Heart right ventricle (tissue), 16 donors: ENCODE measurements around the gene CLCN6. TPM values are rescaled to one million over a fixed set of nuclear protein-coding genes. Genes with fewer than 3 reads are reported as not detected.

Experiments
- ATAC-seq, 8 donors: fragments of 200-7000 bp; cut with Tn5 transposase; one replicate each; pipeline ENCODE4 v1.9.1; 2020; ENCODE audit warnings: mild to moderate bottlenecking in 8 of 8, moderate library complexity in 8 of 8, moderate number of reproducible peaks in 1 of 8
- DNase-seq, 2 donors: peaks; one replicate each; pipeline ENCODE4 v3.0.0-alpha.2; 2020
- H3K27ac ChIP-seq, 10 donors: fragments of 200-600 bp; sonication (generic) in 2 of 10; one replicate each; pipeline versions ENCODE4 v1.5.0 to v1.8.0; 2020 to 2022; ENCODE audit warnings: mild to moderate bottlenecking in 3 of 10
- H3K27me3 ChIP-seq, 7 donors: fragments of 200-600 bp; one replicate each; pipeline ENCODE4 v1.8.0; 2021 to 2022; ENCODE audit warnings: mild to moderate bottlenecking in 2 of 7
- H3K36me3 ChIP-seq, 9 donors: fragments of 200-600 bp; sonication (generic) in 1 of 9; one replicate each; pipeline versions ENCODE4 v1.5.0 to v1.8.0; 2020 to 2022; ENCODE audit warnings: mild to moderate bottlenecking in 2 of 9
- H3K4me1 ChIP-seq, 9 donors: fragments of 200-600 bp; sonication (generic) in 1 of 9; one replicate each; pipeline versions ENCODE4 v1.5.0 to v1.8.0; 2020 to 2022; ENCODE audit warnings: mild to moderate bottlenecking in 4 of 9
- H3K4me3 ChIP-seq, 10 donors: fragments of 200-600 bp; sonication (generic) in 2 of 10; one replicate each; pipeline versions ENCODE4 v1.5.0 to v1.8.0; 2020 to 2022; ENCODE audit warnings: mild to moderate bottlenecking in 7 of 10, moderate library complexity in 2 of 10
- H3K9me3 ChIP-seq, 11 donors: fragments of 200-600 bp in 10 of 11; sonication (generic) in 2 of 11; one replicate each; pipeline versions ENCODE4 v1.5.0 to v1.8.0; 2013 to 2022; ENCODE audit warnings: mild to moderate bottlenecking in 2 of 11, control low read depth in 1 of 11, moderate library complexity in 1 of 11
- WGBS, 2 donors: extraction: QIAGEN DNeasy Blood & Tissue Kit; methylation state at CpG; one replicate each; pipeline ENCODE4 v1.1.7; 2013; ENCODE audit warnings: inconsistent platforms in 1 of 2; 5-methylcytosine and 5-hydroxymethylcytosine counted together
- intact Hi-C, 10 donors: fragments of 100-400 bp; cut with DNase I; formaldehyde crosslinking; loops; one replicate each; pipeline versions ENCODE4 v1.11.1 to v1.14.2; 2022
- polyA plus RNA-seq, 2 donors: library from polyadenylated mRNA; stranded (reverse); fragments of 200-250 nt; gene quantifications; one replicate each; pipeline ENCODE4 v1.2.3, GENCODE V29; 2013
- total RNA-seq, 10 donors: library from RNA; stranded (reverse); fragmentation: NEBNext Ultra II Directional in 3 of 10; extraction: Animal tissue kit (Norgen Biotek cat#: 25700) in 3 of 10; gene quantifications; one replicate each; pipeline versions ENCODE4 v1.2.1 to v1.2.4, GENCODE V29; 2021 to 2023
- TF ChIP-seq, protein P1 (sequence below), 9 donors: fragments of 200-600 bp; sonication (generic) in 2 of 9; IDR thresholded peaks; one replicate each; pipeline versions ENCODE4 v1.5.0 to v1.8.0; 2021 to 2022; ENCODE audit warnings: antibody characterized with exemption in 9 of 9, mild to moderate bottlenecking in 5 of 9, moderate library complexity in 1 of 9
- donor health status: Arrhythmogenic right ventricular cardiomyopathy.
- donor health status: ischemic (EF 13 %, LVEDD 7.1; RV severe dilation, severe dysfunction).
- donor health status: healthy with polysubstance abuse.
- donor health status: DM: no; HTN: yes; CAD: no.
- donor health status: DM: no; HTN: no; CAD: no.
- donor health status: ischemic (EF 25% LVEDD 6.9; RV normal size, moderate dysfunction).
- donor health status: ischemic (EF 25% LVEDD 5.7; RV mildly dilated, moderate dysfunction).
- donor health status: healthy.
- donor health status: DM: yes; HTN: yes; CAD: no.
- donor health status: Ischemic cardiomyopathy.
- donor health status: ischemic (EF 35%, LVEDD 5.7; RV mildly dilated, moderate dysfunction).
- donor health status: nonischemic (EF 11% LVEDD 7.7; RV severe dilation, severe dysfunction).
- donor health status: DM: yes; HTN: yes; CAD: no.
- donor health status: PGD.
- donor health status: ischemic (EF 29% LVEDD 5.4; RV normal size, mild dysfunction).
- donor health status: nonischemic (EF 23%, LVEDD 6.1; RV moderate dilation, normal function).

The CLCN6 gene
- total and polyA plus RNA-seq, 12 donors: 9.1 to 20.9 (median 16.2) TPM

GRCh38 chr1:11784256-11784992 is 21.6 kb upstream of the CLCN6 start:
- H3K36me3 ChIP-seq: peaks cover 0 to 13% (median 0%) of the 10 kb centered on the region in 9 donors
- 71 to 78% methylated on average over 19 to 21 of the region's 21 CpGs for WGBS, 2 donors
- DNase-seq (no peak), ATAC-seq (peak in 4 of 8 donors; percentile 0 to 21 (median 3))
- intact Hi-C loops: loop anchor here in 1 of 10 donors (5.0 kb wide), 1 partner anchor 47 kb away; the partner anchor contains the start of gene AGTRAP
- TF ChIP-seq, protein P1, sequence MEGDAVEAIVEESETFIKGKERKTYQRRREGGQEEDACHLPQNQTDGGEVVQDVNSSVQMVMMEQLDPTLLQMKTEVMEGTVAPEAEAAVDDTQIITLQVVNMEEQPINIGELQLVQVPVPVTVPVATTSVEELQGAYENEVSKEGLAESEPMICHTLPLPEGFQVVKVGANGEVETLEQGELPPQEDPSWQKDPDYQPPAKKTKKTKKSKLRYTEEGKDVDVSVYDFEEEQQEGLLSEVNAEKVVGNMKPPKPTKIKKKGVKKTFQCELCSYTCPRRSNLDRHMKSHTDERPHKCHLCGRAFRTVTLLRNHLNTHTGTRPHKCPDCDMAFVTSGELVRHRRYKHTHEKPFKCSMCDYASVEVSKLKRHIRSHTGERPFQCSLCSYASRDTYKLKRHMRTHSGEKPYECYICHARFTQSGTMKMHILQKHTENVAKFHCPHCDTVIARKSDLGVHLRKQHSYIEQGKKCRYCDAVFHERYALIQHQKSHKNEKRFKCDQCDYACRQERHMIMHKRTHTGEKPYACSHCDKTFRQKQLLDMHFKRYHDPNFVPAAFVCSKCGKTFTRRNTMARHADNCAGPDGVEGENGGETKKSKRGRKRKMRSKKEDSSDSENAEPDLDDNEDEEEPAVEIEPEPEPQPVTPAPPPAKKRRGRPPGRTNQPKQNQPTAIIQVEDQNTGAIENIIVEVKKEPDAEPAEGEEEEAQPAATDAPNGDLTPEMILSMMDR (IDR thresholded peaks at IDR 0.05): no peak
- peaks cover 35 to 54% (median 50%) of the 10 kb centered on the region in 9 donors for H3K4me1 ChIP-seq
- H3K4me3 ChIP-seq: peak overlapping the region in 9 of 10 donors; percentile 12 to 51 (median 40)
- peak overlapping the region; percentile 31 to 99 (median 85) for H3K27ac ChIP-seq
- H3K9me3 ChIP-seq: no peaks in the 10 kb centered on the region
- H3K27me3 ChIP-seq: no peaks in the 10 kb centered on the region

DNA sequence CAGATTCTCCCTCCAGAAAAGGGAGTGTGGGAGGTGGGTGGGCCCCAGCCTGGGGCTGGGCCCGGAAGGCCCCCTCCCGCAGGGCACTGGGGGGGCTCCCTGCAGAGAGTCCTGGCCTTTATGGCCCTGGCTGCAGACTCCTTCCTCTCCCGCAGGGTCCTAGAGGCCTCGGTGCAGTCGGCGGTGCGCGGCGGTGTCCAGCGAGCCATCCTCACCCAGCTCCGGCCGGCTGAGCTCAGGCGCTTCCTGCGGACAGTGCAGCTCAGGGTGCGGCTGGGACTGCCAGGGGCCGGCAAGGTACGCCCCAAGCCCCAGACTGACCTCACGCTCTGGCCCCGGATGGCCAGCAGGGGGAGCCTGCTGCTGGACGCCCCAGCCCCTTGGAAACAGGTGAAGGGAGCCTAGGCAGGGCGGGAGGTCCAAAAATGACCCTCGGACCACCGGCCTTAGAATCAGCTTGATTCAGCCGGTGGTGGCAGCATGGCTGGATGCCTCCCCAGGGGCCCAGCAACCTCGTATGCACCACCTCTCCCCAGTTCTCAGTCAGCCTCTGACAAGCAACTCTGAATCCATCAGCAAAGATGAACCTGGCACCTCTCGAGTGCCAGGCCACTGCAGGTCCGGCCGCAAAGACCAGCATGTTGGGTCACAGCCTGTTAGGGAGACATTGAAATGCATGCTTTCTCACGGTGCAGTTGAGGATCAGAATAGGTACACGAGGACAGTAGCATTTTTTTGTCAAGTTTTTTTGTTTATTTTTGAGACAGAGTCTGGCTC is 20.8 kb upstream of the CLCN6 start:
- Histone ChIP-seq H3K36me3 (peaks cover 0 to 20% (median 5%) of the 10 kb centered on the region in 9 donors), H3K27me3 (no peaks in the 10 kb centered on the region), H3K9me3 (no peaks in the 10 kb centered on the region), H3K4me3 (peak overlapping the region in 9 of 10 donors; percentile 12 to 51 (median 40)), H3K27ac (peak overlapping the region; percentile 31 to 99 (median 85)), H3K4me1 (peaks cover 42 to 62% (median 58%) of the 10 kb centered on the region in 9 donors)
- 4 to 5% methylated on average over 30 of the region's 30 CpGs for WGBS, 2 donors
- intact Hi-C loops: loop anchor here in 2 of 10 donors (5.0 kb wide), 1 partner anchor 48 kb away; the partner anchor contains the start of gene AGTRAP (in 2 of the 2)
- TF ChIP-seq, protein P1 (IDR thresholded peaks at IDR 0.05): peak; percentile 75 to 95 (median 91)
- ATAC-seq: peak; percentile 50 to 68 (median 61)
- peak; percentile 69 to 79 for DNase-seq

GRCh38 chr1:11786168-11786567 is 19.8 kb upstream of the CLCN6 start:
- TF ChIP-seq, protein P1 (IDR thresholded peaks at IDR 0.05): no peak
- intact Hi-C loops: loop anchor here in 3 of 10 donors (2.0 to 5.0 kb wide), 4 partner anchors 17 to 49 kb away; partner anchors contain the start of genes AGTRAP (in 1 of the 3), CLCN6 (in 1 of the 3) and MTHFR (in 1 of the 3)
- H3K4me1 ChIP-seq: peaks cover 48 to 71% (median 66%) of the 10 kb centered on the region in 9 donors
- WGBS, 2 donors: 65 to 67% methylated on average over 5 of the region's 5 CpGs
- no peak for ATAC-seq
- no peak overlapping the region for H3K4me3 ChIP-seq
- no peak for DNase-seq
- no peaks in the 10 kb centered on the region for H3K9me3 ChIP-seq
- peaks cover 0 to 27% (median 6%) of the 10 kb centered on the region in 9 donors for H3K36me3 ChIP-seq
- no peaks in the 10 kb centered on the region for H3K27me3 ChIP-seq
- H3K27ac ChIP-seq: peak overlapping the region in 8 of 10 donors; percentile 92 to 99 (median 97)
